GM18520 (cell line): ENCODE measurements around the gene PCDHA1.
"Not testable (repeated sequence)": the region's sequence is repeated elsewhere in the genome, so short reads cannot be mapped to it uniquely, and the experiment has no call there.

Experiments
- ATAC-seq: cut with Tn5 transposase; IDR thresholded peaks from one replicate; pipeline ENCODE4 v1.9.1; 2021; ENCODE audit not compliant: unreplicated experiment

The PCDHA1 gene

GRCh38 chr5:140808241-140808888 is 22.4 kb downstream of the PCDHA1 start:
- ATAC-seq: not testable (repeated sequence)

DNA sequence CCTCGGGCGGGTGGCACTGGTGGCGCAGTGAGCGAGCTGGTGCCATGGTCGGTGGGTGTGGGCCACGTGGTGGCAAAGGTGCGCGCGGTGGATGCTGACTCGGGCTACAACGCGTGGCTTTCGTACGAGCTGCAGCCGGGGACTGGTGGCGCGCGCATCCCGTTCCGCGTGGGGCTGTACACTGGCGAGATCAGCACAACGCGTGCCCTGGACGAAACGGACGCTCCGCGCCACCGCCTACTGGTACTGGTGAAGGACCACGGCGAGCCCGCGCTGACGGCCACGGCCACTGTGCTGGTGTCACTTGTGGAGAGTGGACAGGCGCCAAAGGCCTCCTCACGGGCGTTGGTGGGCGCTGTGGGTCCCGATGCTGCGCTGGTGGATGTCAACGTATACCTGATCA is 22.9 kb downstream of the PCDHA1 start:
- no peak for ATAC-seq

GRCh38 chr5:140821375-140822280 is 35.7 kb downstream of the PCDHA1 start, which contains the start of gene PCDHA5:
PCDHA5 (plus strand) TSS chr5:140821613.
- no peak for ATAC-seq

DNA sequence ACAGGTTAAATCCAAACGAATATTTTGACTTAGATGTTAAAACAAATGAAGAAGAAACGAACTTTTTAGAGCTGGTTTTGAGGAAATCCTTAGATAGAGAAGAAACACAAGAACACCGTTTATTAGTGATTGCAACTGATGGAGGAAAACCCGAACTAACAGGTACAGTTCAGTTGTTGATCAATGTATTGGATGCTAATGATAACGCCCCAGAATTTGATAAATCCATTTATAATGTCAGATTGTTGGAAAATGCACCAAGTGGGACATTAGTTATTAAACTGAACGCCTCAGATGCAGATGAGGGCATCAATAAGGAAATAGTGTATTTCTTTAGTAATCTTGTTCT is 36.3 kb downstream of the PCDHA1 start:
- no peak for ATAC-seq

DNA sequence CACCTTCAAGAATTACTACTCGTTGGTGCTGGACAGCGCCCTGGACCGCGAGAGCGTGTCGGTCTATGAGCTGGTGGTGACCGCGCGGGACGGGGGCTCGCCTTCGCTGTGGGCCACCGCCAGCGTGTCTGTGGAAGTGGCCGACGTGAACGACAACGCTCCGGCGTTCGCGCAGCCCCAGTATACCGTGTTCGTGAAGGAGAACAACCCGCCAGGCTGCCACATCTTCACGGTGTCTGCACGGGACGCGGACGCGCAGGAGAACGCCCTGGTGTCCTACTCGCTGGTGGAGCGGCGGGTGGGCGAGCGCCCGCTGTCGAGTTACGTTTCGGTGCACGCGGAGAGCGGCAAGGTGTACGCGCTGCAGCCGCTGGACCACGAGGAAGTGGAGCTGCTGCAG is 37.0 kb downstream of the PCDHA1 start:
- not testable (repeated sequence) for ATAC-seq

- ATAC-seq: no peak
These were observed 37.5 kb downstream of the PCDHA1 start for GRCh38 chr5:140823475-140823874.

DNA sequence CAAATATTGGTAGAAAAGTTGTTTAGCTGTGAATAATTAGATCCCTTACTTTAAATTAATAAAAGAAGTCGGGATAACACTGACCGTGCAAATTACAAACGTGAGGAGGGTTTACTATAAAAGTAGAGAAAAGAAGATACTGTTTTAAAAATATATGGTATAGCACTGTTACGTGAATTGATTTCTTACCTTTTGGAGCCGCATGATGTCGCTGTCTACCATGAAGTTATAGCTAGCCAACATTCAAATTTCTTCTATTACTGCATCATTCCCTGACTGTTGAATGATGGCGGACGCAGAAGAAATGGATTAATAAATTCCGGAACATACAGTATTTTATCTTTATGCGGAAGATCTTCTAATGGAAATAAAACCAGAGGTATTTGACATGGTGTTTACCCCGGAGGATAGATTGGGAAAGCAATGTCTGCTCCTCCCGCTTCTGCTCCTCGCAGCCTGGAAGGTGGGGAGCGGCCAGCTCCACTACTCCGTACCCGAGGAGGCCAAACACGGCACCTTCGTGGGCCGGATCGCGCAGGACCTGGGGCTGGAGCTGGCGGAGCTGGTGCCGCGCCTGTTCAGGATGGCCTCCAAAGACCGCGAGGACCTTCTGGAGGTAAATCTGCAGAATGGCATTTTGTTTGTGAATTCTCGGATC is 41.9 kb downstream of the PCDHA1 start, which contains the start of gene PCDHA6:
Gene PCDHA6 (plus strand): TSS at position 257 of the 658 bp plus-strand sequence. CDS start 132 bp downstream, at position 389.
- no peak for ATAC-seq

DNA sequence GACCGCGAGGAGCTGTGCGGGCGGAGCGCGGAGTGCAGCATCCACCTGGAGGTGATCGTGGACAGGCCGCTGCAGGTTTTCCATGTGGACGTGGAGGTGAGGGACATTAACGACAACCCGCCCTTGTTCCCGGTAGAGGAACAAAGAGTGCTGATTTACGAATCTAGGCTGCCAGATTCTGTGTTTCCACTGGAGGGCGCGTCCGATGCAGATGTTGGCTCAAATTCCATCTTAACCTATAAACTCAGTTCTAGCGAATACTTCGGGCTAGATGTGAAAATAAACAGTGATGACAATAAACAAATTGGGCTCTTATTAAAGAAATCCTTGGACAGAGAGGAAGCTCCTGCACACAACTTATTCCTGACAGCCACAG is 42.4 kb downstream of the PCDHA1 start:
- no peak for ATAC-seq

DNA sequence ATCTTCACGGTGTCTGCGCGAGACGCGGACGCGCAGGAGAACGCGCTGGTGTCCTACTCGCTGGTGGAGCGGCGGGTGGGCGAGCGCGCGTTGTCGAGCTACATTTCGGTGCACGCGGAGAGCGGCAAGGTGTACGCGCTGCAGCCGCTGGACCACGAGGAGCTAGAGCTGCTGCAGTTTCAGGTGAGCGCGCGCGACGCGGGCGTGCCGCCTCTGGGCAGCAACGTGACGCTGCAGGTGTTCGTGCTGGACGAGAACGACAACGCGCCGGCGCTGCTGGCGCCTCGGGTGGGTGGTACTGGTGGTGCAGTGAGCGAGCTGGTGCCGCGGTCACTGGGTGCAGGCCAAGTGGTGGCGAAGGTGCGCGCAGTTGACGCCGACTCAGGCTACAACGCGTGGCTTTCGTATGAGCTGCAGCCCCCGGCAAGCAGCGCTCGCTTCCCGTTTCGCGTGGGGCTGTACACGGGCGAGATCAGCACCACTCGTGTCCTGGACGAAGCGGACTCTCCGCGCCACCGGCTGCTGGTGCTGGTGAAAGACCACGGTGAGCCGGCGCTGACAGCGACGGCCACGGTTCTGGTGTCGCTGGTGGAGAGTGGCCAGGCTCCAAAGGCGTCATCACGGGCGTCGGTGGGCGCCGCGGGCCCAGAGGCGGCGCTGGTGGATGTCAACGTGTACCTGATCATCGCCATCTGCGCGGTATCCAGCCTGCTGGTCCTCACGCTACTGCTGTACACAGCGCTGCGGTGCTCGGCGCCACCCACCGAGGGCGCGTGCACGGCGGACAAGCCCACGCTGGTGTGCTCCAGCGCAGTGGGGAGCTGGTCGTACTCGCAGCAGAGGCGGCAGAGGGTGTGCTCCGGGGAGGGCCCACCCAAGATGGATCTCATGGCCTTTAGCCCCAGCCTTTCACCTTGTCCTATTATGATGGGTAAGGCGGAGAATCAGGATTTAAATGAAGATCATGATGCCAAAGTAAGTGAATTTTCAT is 43.9 kb downstream of the PCDHA1 start:
- not testable (repeated sequence) for ATAC-seq

DNA sequence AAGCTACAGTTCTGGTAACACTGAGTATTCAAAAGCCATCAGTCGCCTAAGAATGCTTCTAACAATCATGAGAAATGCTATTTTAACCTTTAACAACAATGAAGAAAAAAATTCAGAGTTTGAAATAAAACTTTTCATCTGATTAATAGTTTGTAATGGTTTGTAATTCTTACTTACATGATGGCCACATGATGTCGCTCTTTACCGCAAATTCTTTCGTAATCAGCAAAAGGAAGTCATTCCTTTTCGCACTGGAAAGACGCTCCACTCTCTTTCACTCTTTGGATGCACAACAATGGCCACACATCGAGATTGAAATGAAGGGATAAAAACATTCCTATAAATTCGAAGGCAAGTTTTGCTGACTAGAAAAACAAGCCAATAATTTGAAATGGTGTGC is 48.1 kb downstream of the PCDHA1 start, which contains the start of gene PCDHA7:
Gene PCDHA7 (plus strand): TSS at position 277 of the 400 bp plus-strand sequence. CDS start 115 bp downstream, at position 392.
- ATAC-seq: no peak

DNA sequence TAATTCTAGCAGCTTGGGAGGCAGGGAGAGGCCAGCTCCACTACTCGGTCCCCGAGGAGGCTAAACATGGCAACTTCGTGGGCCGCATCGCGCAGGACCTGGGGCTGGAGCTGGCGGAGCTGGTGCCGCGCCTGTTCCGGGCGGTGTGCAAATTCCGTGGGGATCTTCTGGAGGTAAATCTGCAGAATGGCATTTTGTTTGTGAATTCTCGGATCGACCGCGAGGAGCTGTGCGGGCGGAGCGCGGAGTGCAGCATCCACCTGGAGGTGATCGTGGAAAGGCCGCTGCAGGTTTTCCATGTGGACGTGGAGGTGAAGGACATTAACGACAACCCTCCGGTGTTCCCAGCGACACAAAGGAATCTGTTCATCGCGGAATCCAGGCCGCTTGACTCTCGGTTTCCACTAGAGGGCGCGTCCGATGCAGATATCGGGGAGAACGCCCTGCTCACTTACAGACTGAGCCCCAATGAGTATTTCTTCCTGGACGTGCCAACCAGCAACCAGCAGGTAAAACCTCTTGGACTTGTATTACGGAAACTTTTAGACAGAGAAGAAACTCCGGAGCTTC is 48.6 kb downstream of the PCDHA1 start:
- ATAC-seq: not testable (repeated sequence)

- ATAC-seq: no peak
These were observed 49.9 kb downstream of the PCDHA1 start for GRCh38 chr5:140835622-140836510.

- ATAC-seq: no peak
These were observed 55.3 kb downstream of the PCDHA1 start, which contains the start of gene PCDHA8 for GRCh38 chr5:140840978-140841962. PCDHA8 (plus strand) TSS chr5:140841187; CDS start chr5:140841322, 135 bp downstream.

GRCh38 chr5:140842798-140843733 is 57.1 kb downstream of the PCDHA1 start:
- ATAC-seq: no peak

GRCh38 chr5:140848139-140849102 is 62.5 kb downstream of the PCDHA1 start, which contains the start of gene PCDHA9:
PCDHA9 (plus strand) TSS chr5:140848382; CDS start chr5:140848496, 114 bp downstream.
- not testable (repeated sequence) for ATAC-seq
